ENCODE results near the gene INAVA.

- TF ChIP-seq EP300 (IDR thresholded peaks at IDR 0.05) (no peak), CTCF (IDR thresholded peaks at IDR 0.05) (no peak)
Observed at GRCh38 chr1:200918006-200918405, 23.3 kb downstream of the INAVA start.

All from tibial nerve (tissue), 4 donors.